Astrocyte (in vitro differentiated cells and primary cell): ENCODE results near the gene MKRN2. TPM values are rescaled to one million over a fixed set of nuclear protein-coding genes. Genes with fewer than 3 reads are reported as not detected.

Experiments
- DNase-seq: peaks from one replicate; pipeline ENCODE4 v3.0.0-alpha.2; 2010; ENCODE audit warnings: low read depth
- FAIRE-seq: peaks from 2 replicates; lab custom pipeline; 2011; peaks lifted over from hg19 to GRCh38; lab: Jason Lieb, UNC
- H2AFZ ChIP-seq: 2 replicates; pipeline ENCODE4 v1.6.0; 2012; ENCODE audit warnings: low read depth, low read length, inconsistent platforms
- H3K27ac ChIP-seq: 2 replicates; pipeline ENCODE4 v1.5.1; 2011; ENCODE audit warnings: low read depth, low read length, inconsistent platforms
- H3K27me3 ChIP-seq: 2 replicates; pipeline ENCODE4 v1.6.0; 2011; ENCODE audit warnings: low read length, inconsistent platforms; ENCODE audit not compliant: insufficient read depth
- H3K36me3 ChIP-seq: 2 replicates; pipeline ENCODE4 v1.5.1; 2011; ENCODE audit warnings: low read length, inconsistent platforms; ENCODE audit not compliant: insufficient read depth
- H3K4me1 ChIP-seq: 2 replicates; pipeline ENCODE4 v1.5.1; 2011; ENCODE audit warnings: low read length, inconsistent platforms; ENCODE audit not compliant: insufficient read depth
- H3K4me2 ChIP-seq: 2 replicates; pipeline ENCODE4 v1.6.0; 2012; ENCODE audit warnings: low read length, inconsistent platforms
- H3K4me3 ChIP-seq: 2 replicates; pipeline ENCODE4 v1.5.1; 2011; ENCODE audit warnings: low read depth, mild to moderate bottlenecking, low read length, inconsistent platforms; ENCODE audit not compliant: insufficient read depth
- H3K79me2 ChIP-seq: 2 replicates; pipeline ENCODE4 v1.6.0; 2012; ENCODE audit warnings: mild to moderate bottlenecking, low read length, inconsistent platforms; ENCODE audit not compliant: insufficient read depth
- H3K9ac ChIP-seq: 2 replicates; pipeline ENCODE4 v1.6.0; 2012; ENCODE audit warnings: mild to moderate bottlenecking, low read length, inconsistent platforms
- H3K9me3 ChIP-seq: 2 replicates; pipeline ENCODE4 v1.5.1; 2012; ENCODE audit warnings: low read depth, mild to moderate bottlenecking, low read length, inconsistent platforms; ENCODE audit not compliant: insufficient read depth
- H4K20me1 ChIP-seq: 2 replicates; pipeline ENCODE4 v1.6.0; 2012; ENCODE audit warnings: low read length, inconsistent platforms; ENCODE audit not compliant: insufficient read depth
- H3K27ac Mint-ChIP-seq: one replicate; pipeline ENCODE4 v1.8.0; 2021; ENCODE audit warnings: mild to moderate bottlenecking, mixed read lengths; ENCODE audit not compliant: unreplicated experiment
- H3K27me3 Mint-ChIP-seq: one replicate; pipeline ENCODE4 v1.8.0; 2021; ENCODE audit warnings: low read depth, mixed read lengths; ENCODE audit not compliant: unreplicated experiment
- H3K36me3 Mint-ChIP-seq: one replicate; pipeline ENCODE4 v1.8.0; 2021; ENCODE audit warnings: low read depth, mixed read lengths; ENCODE audit not compliant: unreplicated experiment
- H3K4me1 Mint-ChIP-seq: one replicate; pipeline ENCODE4 v1.8.0; 2021; ENCODE audit warnings: low read depth, mixed read lengths; ENCODE audit not compliant: unreplicated experiment
- H3K4me3 Mint-ChIP-seq: one replicate; pipeline ENCODE4 v1.8.0; 2021; ENCODE audit warnings: mild to moderate bottlenecking, moderate library complexity, mixed read lengths; ENCODE audit not compliant: unreplicated experiment
- H3K9me3 Mint-ChIP-seq: one replicate; pipeline ENCODE4 v1.8.0; 2021; ENCODE audit warnings: mild to moderate bottlenecking, mixed read lengths; ENCODE audit not compliant: unreplicated experiment
- CTCF ChIP-seq: IDR thresholded peaks from 2 replicates; pipeline ENCODE4 v1.5.1; 2011; ENCODE audit warnings: low read depth, mild to moderate bottlenecking, inconsistent platforms, low read length, moderate library complexity; ENCODE audit not compliant: insufficient read depth
- EZH2 ChIP-seq: IDR thresholded peaks from 2 replicates; pipeline ENCODE4 v1.6.1; 2012; ENCODE audit warnings: mild to moderate bottlenecking, low read length, inconsistent platforms; ENCODE audit not compliant: insufficient read depth
- total RNA-seq: library from RNA; stranded (reverse); gene quantifications from 2 replicates; pipeline ENCODE4 v1.2.1, GENCODE V29; 2021

The MKRN2 gene
- total RNA-seq, 1 donor from 2014 or later: 36.7 TPM

GRCh38 chr3:12627370-12627769 is 70.5 kb downstream of the MKRN2 start:
- Histone ChIP-seq H4K20me1 (peaks cover 91% of the 10 kb centered on the region), H2AFZ (no peak overlapping the region), H3K4me2 (no peak overlapping the region), H3K9ac (no peak overlapping the region), H3K36me3 (no peaks in the 10 kb centered on the region), H3K27me3 (no peaks in the 10 kb centered on the region), H3K4me3 (no peak overlapping the region), H3K4me1 (peaks cover 5% of the 10 kb centered on the region), H3K27ac (no peak overlapping the region), H3K9me3 (no peaks in the 10 kb centered on the region), H3K79me2 (peaks cover 100% of the 10 kb centered on the region)
- Mint-ChIP-seq H3K36me3 (no peaks in the 10 kb centered on the region), H3K27ac (no peak overlapping the region), H3K4me3 (no peak overlapping the region), H3K27me3 (no peaks in the 10 kb centered on the region), H3K9me3 (no peaks in the 10 kb centered on the region), H3K4me1 (peaks cover 26% of the 10 kb centered on the region)
- FAIRE-seq: no peak
- no peak for DNase-seq
- no peak for TF ChIP-seq CTCF
- TF ChIP-seq EZH2: no peak

GRCh38 chr3:12628813-12629212 is 71.9 kb downstream of the MKRN2 start:
- DNase-seq: no peak
- FAIRE-seq: no peak
- Mint-ChIP-seq H3K4me1 (peaks cover 24% of the 10 kb centered on the region), H3K27ac (no peak overlapping the region), H3K9me3 (no peaks in the 10 kb centered on the region), H3K27me3 (no peaks in the 10 kb centered on the region), H3K4me3 (no peak overlapping the region), H3K36me3 (no peaks in the 10 kb centered on the region)
- Histone ChIP-seq H3K27ac (no peak overlapping the region), H3K79me2 (peaks cover 99% of the 10 kb centered on the region), H3K4me3 (no peak overlapping the region), H2AFZ (no peak overlapping the region), H3K4me2 (no peak overlapping the region), H4K20me1 (peaks cover 91% of the 10 kb centered on the region), H3K36me3 (no peaks in the 10 kb centered on the region), H3K4me1 (peaks cover 5% of the 10 kb centered on the region), H3K9ac (no peak overlapping the region), H3K9me3 (no peaks in the 10 kb centered on the region), H3K27me3 (no peaks in the 10 kb centered on the region)
- TF ChIP-seq EZH2: no peak
- no peak for TF ChIP-seq CTCF

- Mint-ChIP-seq H3K9me3 (no peaks in the 10 kb centered on the region), H3K36me3 (peaks cover 2% of the 10 kb centered on the region), H3K4me3 (no peak overlapping the region), H3K27ac (no peak overlapping the region), H3K27me3 (no peaks in the 10 kb centered on the region), H3K4me1 (peaks cover 19% of the 10 kb centered on the region)
- no peaks in the 10 kb centered on the region for H3K9me3 ChIP-seq
- no peak overlapping the region for H2AFZ ChIP-seq
- DNase-seq (peak; percentile 27), FAIRE-seq (no peak)
- H3K27ac ChIP-seq: no peak overlapping the region
- H3K4me1 ChIP-seq: peaks cover 5% of the 10 kb centered on the region
- peaks cover 99% of the 10 kb centered on the region for H3K79me2 ChIP-seq
- H3K36me3 ChIP-seq: no peaks in the 10 kb centered on the region
- no peaks in the 10 kb centered on the region for H3K27me3 ChIP-seq
- no peak overlapping the region for H3K4me2 ChIP-seq
- no peak overlapping the region for H3K4me3 ChIP-seq
- no peak for TF ChIP-seq EZH2
- no peak for TF ChIP-seq CTCF
- peaks cover 88% of the 10 kb centered on the region for H4K20me1 ChIP-seq
- no peak overlapping the region for H3K9ac ChIP-seq
Observed at GRCh38 chr3:12629560-12629959, 72.7 kb downstream of the MKRN2 start.
